DMS79 treated with DMSO at 0.1 percent for 48 hours (cell line): Measurements from ENCODE around the gene GAS2L3.
A peak's percentile ranks its signal among the peaks of the same experiment; 100 is the strongest.
"Not testable (repeated sequence)": the region's sequence is repeated elsewhere in the genome, so short reads cannot be mapped to it uniquely, and the experiment has no call there.

ENCODE experiments used
- DNase-seq: peaks from one replicate; lab custom pipeline; 2025; lab: John Stamatoyannopoulos, UW

The GAS2L3 gene

GRCh38 chr12:100574187-100575074 is 947 bp downstream of the GAS2L3 start:
- peak; percentile 63 for DNase-seq

GRCh38 chr12:100576331-100577036 is 3.0 kb downstream of the GAS2L3 start:
- DNase-seq: no peak

- no peak for DNase-seq
These were observed 5.4 kb downstream of the GAS2L3 start for GRCh38 chr12:100578923-100579322.

- DNase-seq: no peak
These were observed 6.4 kb downstream of the GAS2L3 start for GRCh38 chr12:100579844-100580243.

- no peak for DNase-seq
These were observed 10.8 kb downstream of the GAS2L3 start for GRCh38 chr12:100584256-100584655.

- no peak for DNase-seq
These were observed 18.5 kb downstream of the GAS2L3 start for GRCh38 chr12:100591979-100592378.

- DNase-seq: no peak
These were observed 20.0 kb downstream of the GAS2L3 start for GRCh38 chr12:100593490-100593889.

- DNase-seq: no peak
These were observed 28.1 kb downstream of the GAS2L3 start for GRCh38 chr12:100601626-100602025.

- not testable (repeated sequence) for DNase-seq
These were observed 29.5 kb downstream of the GAS2L3 start for GRCh38 chr12:100602997-100603396.

- DNase-seq: no peak
These were observed 35.3 kb downstream of the GAS2L3 start for GRCh38 chr12:100608776-100609175.

GRCh38 chr12:100610666-100611430 is 37.4 kb downstream of the GAS2L3 start:
- DNase-seq: no peak

- no peak for DNase-seq
These were observed 39.1 kb downstream of the GAS2L3 start for GRCh38 chr12:100612606-100613005.

GRCh38 chr12:100624571-100624970 is 51.1 kb downstream of the GAS2L3 start:
- DNase-seq: no peak

GRCh38 chr12:100632445-100632892 is 59.0 kb downstream of the GAS2L3 start:
- no peak for DNase-seq

- not testable (repeated sequence) for DNase-seq
These were observed 59.8 kb downstream of the GAS2L3 start for GRCh38 chr12:100633082-100633785.

- DNase-seq: peak; percentile 80
These were observed 69.8 kb downstream of the GAS2L3 start for GRCh38 chr12:100643246-100643645.

GRCh38 chr12:100646896-100647295 is 73.4 kb downstream of the GAS2L3 start:
- DNase-seq: no peak

GRCh38 chr12:100651108-100651507 is 77.6 kb downstream of the GAS2L3 start:
- DNase-seq: no peak

- DNase-seq: no peak
These were observed 78.2 kb downstream of the GAS2L3 start for GRCh38 chr12:100651694-100652093.

- DNase-seq: no peak
These were observed 79.0 kb downstream of the GAS2L3 start for GRCh38 chr12:100652488-100652887.

GRCh38 chr12:100656141-100656540 is 82.7 kb downstream of the GAS2L3 start:
- no peak for DNase-seq

- DNase-seq: peak; percentile 8
These were observed 83.4 kb downstream of the GAS2L3 start for GRCh38 chr12:100656856-100657255.
